Parathyroid adenoma (tissue), 2 donors: ENCODE data around the gene GRHPR.

ENCODE experiments used
- H2AFZ ChIP-seq: fragments of 300-600 bp; sonication (generic); one replicate; pipeline ENCODE4 v1.7.0; 2017; ENCODE audit warnings: antibody characterized with exemption, mild to moderate bottlenecking
- H3K27ac ChIP-seq: fragments of 300-600 bp; sonication (generic); one replicate; pipeline ENCODE4 v1.7.0; 2017
- H3K27me3 ChIP-seq: fragments of 300-600 bp; sonication (generic); one replicate; pipeline ENCODE4 v1.7.0; 2017; ENCODE audit warnings: low read length; ENCODE audit not compliant: control insufficient read depth, insufficient read depth
- H3K36me3 ChIP-seq: fragments of 300-600 bp; sonication (generic); one replicate; pipeline ENCODE4 v1.7.0; 2017; ENCODE audit warnings: low read length; ENCODE audit not compliant: control insufficient read depth, insufficient read depth
- H3K4me1 ChIP-seq: fragments of 300-600 bp; sonication (generic); one replicate; pipeline ENCODE4 v1.7.0; 2017; ENCODE audit warnings: control low read depth
- H3K4me2 ChIP-seq: fragments of 300-600 bp; sonication (generic); one replicate; pipeline ENCODE4 v1.7.0; 2017; ENCODE audit warnings: low read length
- H3K4me3 ChIP-seq: fragments of 300-600 bp; sonication (generic); one replicate; pipeline ENCODE4 v1.7.0; 2017; ENCODE audit warnings: low read depth, low read length
- H3K79me2 ChIP-seq: fragments of 300-600 bp; sonication (generic); one replicate; pipeline ENCODE4 v1.7.0; 2017; ENCODE audit warnings: control low read depth
- H3K9ac ChIP-seq: fragments of 300-600 bp; sonication (generic); one replicate; pipeline ENCODE4 v1.7.0; 2017; ENCODE audit warnings: mild to moderate bottlenecking
- H3K9me3 ChIP-seq: fragments of 300-600 bp; sonication (generic); one replicate; pipeline ENCODE4 v1.7.0; 2017; ENCODE audit warnings: low read length; ENCODE audit not compliant: control insufficient read depth
- TF ChIP-seq, protein P1 (sequence below): fragments of 300-600 bp; sonication (generic); IDR thresholded peaks from one replicate; pipeline ENCODE4 v1.7.0; 2017; ENCODE audit warnings: antibody characterized with exemption, mild to moderate bottlenecking
- donor health status: primary hyperparathyroidism.

Gene GRHPR

DNA sequence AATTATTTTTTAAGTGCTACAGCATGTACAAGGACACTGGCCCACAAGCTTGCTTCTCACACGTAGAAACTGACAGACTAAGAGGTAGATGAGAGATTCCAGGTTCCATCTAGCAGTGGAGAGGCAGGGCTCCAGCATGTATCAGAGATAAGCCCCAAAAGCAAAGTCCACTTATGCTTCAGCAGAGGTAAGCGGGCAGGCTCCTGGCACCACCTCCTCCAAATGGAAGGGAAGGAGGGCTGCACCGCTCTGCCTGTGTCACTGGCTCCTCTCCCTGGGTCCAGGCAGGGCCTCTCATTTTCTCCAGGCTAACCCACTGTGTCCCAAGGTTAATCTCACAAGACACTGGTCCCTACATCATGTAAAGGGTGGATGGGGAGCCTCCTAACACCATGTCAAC, 15.9 kb downstream of the GRHPR start:
- Histone ChIP-seq H3K4me1 (no peaks in the 10 kb centered on the region), H3K9ac (no peak overlapping the region), H3K4me3 (no peak overlapping the region), H3K27me3 (no peaks in the 10 kb centered on the region), H3K27ac (no peak overlapping the region), H2AFZ (no peak overlapping the region), H3K79me2 (no peaks in the 10 kb centered on the region), H3K9me3 (no peaks in the 10 kb centered on the region), H3K36me3 (no peaks in the 10 kb centered on the region), H3K4me2 (no peak overlapping the region)
- TF ChIP-seq, protein P1, sequence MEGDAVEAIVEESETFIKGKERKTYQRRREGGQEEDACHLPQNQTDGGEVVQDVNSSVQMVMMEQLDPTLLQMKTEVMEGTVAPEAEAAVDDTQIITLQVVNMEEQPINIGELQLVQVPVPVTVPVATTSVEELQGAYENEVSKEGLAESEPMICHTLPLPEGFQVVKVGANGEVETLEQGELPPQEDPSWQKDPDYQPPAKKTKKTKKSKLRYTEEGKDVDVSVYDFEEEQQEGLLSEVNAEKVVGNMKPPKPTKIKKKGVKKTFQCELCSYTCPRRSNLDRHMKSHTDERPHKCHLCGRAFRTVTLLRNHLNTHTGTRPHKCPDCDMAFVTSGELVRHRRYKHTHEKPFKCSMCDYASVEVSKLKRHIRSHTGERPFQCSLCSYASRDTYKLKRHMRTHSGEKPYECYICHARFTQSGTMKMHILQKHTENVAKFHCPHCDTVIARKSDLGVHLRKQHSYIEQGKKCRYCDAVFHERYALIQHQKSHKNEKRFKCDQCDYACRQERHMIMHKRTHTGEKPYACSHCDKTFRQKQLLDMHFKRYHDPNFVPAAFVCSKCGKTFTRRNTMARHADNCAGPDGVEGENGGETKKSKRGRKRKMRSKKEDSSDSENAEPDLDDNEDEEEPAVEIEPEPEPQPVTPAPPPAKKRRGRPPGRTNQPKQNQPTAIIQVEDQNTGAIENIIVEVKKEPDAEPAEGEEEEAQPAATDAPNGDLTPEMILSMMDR, result no peak

DNA sequence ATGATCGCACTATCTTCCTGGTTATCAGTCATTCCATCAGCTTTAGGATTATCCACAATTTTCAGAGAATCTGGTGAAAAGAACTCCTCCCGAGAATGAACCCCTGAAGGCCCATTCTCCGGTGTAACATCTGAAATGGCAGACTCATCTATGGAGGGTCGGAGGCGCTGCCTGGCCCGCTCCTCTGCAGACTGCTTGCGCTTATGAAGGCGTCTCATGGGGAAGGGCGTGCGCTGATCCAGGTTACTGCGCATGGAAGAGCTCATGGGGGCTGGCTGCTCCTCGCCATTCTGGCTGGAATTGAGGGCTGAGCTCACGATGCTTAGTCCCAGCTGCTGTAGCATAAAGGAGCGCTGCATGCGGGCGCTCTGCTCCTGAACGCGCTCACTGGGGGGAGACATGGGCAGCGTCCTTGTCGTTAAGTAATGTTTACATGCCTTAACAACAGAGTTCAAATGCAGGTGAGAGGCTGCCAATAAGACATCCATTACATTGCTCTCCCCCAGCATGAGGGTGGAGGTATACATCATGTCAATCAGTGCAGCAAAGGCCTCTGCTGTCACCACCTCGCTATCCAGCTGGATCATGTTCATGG, 19.4 kb downstream of the GRHPR start:
- H3K9ac ChIP-seq, result no peak overlapping the region
- H3K9me3 ChIP-seq, result no peaks in the 10 kb centered on the region
- TF ChIP-seq, protein P1, result no peak
- no peak overlapping the region for H3K4me3 ChIP-seq
- peaks cover 3% of the 10 kb centered on the region for H3K79me2 ChIP-seq
- H3K4me2 ChIP-seq, result no peak overlapping the region
- no peaks in the 10 kb centered on the region for H3K36me3 ChIP-seq
- H3K4me1 ChIP-seq, result peaks cover 3% of the 10 kb centered on the region
- H3K27ac ChIP-seq, result no peak overlapping the region
- H3K27me3 ChIP-seq, result no peaks in the 10 kb centered on the region
- no peak overlapping the region for H2AFZ ChIP-seq

DNA sequence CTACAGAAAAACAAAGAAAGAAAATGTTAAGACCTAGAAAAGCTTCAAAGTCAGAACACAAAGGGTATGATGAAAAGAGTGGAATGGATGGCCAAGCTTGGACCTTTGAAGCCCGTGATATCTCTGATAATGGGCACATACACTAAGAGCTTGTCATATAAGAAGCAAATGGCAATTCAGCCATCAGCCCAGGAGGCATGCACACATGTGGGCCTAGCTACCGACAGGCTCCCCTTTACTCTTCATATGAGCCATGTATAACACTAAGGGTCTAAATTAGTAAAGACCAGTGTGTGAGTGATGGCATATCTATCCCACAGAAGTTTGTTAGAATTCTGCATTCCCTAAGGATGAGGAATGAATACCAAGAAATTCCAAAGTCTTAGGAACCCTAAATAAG, 20.1 kb downstream of the GRHPR start:
- H3K9ac ChIP-seq, result no peak overlapping the region
- H3K36me3 ChIP-seq, result no peaks in the 10 kb centered on the region
- H3K27me3 ChIP-seq, result no peaks in the 10 kb centered on the region
- H3K4me3 ChIP-seq, result no peak overlapping the region
- H3K9me3 ChIP-seq, result no peaks in the 10 kb centered on the region
- TF ChIP-seq, protein P1, result no peak
- no peak overlapping the region for H2AFZ ChIP-seq
- H3K4me1 ChIP-seq, result peaks cover 3% of the 10 kb centered on the region
- H3K79me2 ChIP-seq, result peaks cover 5% of the 10 kb centered on the region
- H3K27ac ChIP-seq, result no peak overlapping the region
- no peak overlapping the region for H3K4me2 ChIP-seq

DNA sequence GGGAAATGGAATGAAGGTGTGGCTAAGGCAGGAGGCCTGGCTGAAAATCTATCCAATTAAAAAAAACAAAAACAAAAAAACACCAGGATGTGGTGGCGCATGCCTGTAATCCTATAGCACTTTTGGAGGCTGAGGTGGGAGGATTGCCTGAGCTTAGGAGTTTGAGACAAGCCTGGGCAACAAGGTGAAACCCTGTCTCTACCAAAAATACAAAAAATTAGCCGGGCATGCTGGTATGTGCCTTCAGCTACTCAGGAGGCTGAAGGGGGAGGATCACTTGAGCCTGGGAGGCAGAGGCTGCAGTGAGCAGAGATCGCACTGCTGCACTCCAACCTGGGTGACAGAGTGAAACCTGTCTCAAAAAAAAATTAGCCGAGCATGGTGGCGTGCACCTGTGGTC, 21.1 kb downstream of the GRHPR start:
- Histone ChIP-seq H3K36me3 (no peaks in the 10 kb centered on the region), H3K27me3 (no peaks in the 10 kb centered on the region)

More for the DNA sequence above, 21.1 kb downstream of the GRHPR start:
- Histone ChIP-seq H3K4me3 (no peak overlapping the region), H3K4me1 (peaks cover 3% of the 10 kb centered on the region), H3K79me2 (peaks cover 5% of the 10 kb centered on the region), H2AFZ (no peak overlapping the region), H3K4me2 (no peak overlapping the region), H3K9ac (no peak overlapping the region), H3K9me3 (no peaks in the 10 kb centered on the region), H3K27ac (no peak overlapping the region)
- TF ChIP-seq, protein P1, result no peak
